Stimulated activated naive CD4-positive, alpha-beta T cell treated with Interleukin-2 at 50 U/mL for 16 hours (primary cell): ENCODE results near the gene PPP2R3A.

Experiments
- DNase-seq: peaks from one replicate; lab custom pipeline; 2025; lab: John Stamatoyannopoulos, UW

The PPP2R3A gene

DNA sequence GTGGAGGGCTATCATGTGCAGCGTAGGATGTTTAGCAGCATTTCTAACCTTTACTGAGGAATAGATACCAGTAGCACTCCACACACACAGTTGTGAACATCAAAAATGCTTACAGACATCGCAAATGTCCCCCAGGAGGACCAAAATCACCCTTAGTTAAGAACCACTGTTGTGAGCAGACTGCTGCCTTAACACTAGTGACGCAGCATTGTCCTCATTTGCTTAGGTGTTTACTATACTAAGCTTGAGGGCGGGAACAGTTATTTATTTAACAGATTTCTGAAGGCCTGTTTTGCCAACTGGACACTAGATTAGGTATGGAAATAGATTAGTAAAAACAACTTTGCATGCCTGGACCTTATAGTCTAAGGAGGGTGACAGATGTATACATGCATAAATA lies 2.3 kb downstream of the PPP2R3A start:
- no peak for DNase-seq

DNA sequence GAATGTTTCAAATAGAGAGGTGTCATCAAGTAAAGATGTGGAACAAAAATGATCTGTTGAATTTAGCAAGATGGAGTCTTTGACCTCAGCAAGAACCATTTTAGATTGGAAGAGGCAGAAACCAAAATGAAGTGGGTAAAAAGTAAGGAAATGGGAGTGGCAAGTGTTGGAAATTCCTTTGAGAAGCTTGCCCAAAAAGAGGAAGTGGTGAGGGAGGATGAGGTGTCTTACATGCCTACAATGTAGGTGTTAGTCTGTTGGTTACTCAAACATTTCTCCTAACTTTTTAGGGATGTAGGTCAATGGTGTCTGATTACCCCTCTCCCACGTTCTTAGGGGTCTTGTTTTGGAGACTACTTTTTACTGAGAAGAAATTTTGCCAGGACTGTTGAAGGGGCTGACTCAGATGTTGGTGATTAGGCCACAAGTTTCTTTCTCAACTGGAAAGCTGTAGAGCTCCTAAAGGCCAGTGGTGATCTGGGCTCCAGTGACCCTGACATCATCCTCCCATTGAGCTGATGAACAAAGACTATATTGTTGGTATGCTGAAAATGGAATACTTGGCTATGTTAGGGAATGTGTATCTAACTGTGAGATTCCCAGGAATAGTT lies 5.1 kb downstream of the PPP2R3A start:
- DNase-seq = no peak

DNA sequence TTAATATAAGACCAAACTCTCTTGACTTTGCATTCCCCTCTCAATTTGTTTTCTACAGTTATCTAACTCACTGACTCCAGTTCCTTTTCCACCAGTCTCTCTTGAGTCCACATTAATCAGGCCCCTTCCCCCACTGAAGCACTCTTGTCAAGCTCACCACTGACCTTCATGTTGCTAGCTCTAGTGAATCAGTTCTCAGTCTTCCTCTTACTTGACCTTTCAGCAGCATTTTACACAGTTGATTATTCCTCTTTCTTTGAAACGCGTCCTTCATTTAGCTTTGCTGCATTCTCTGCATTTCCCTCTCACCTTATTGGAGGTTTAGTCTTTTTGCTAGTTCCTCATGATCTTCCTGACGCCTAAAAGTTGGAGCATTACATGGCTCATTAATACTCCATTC lies 8.3 kb downstream of the PPP2R3A start:
- DNase-seq = no peak

DNA sequence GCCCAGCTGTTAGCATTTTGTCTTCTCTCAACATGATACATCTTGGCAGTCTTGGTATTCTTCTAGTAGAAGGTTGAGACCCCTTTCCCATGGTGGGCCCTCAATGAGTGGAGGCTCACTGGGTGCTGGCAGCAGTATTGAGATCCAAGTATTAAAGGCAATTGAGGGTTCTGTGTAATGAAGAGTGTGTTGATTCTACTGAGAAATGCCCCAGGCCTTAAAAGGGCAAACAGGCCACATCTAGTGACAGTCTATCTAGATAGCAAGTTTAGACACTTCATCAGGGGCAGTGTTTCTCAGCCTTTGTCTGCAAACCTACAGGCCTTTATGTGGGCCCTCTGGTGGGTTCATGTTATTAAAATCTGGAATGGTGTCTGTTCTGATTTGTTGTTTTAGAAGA lies 9.5 kb downstream of the PPP2R3A start:
- no peak for DNase-seq

DNA sequence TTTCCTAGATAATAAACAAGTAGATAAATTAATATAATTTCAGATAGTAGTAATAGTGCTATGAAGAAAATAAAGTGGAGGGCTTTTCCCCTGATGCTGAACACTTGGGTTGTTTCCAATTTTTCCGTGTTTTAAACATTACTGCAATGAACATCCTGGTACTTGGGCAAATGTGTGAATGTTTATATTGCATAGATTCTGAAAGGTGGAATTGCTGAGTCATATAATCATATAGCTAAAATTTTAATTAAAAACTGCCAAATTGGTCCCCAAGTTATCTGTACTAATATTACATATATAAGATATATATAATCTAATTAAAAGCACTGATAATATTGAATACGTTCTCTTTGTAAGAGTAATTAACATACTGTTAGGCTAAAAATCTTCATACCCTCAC lies 10.0 kb downstream of the PPP2R3A start:
- DNase-seq = no peak

DNA sequence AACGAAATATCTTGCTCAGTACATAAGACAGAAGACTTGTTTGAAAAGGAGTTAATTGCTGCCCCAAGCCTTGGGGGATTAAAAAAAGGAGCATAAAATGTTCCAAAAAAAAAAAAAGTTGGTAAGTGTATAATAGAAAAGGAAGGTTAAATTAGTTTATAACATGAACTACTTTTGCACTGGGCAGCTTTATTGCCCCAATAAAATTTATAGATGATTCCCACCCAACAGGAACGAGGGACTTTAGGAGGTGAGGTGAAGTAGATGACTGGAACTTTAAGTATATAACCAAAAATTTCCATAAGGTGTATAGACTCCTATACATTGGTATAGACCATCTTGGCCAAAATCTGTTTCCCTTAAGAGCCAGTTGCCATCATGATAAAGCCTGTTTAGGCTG lies 14.8 kb downstream of the PPP2R3A start:
- no peak for DNase-seq

DNA sequence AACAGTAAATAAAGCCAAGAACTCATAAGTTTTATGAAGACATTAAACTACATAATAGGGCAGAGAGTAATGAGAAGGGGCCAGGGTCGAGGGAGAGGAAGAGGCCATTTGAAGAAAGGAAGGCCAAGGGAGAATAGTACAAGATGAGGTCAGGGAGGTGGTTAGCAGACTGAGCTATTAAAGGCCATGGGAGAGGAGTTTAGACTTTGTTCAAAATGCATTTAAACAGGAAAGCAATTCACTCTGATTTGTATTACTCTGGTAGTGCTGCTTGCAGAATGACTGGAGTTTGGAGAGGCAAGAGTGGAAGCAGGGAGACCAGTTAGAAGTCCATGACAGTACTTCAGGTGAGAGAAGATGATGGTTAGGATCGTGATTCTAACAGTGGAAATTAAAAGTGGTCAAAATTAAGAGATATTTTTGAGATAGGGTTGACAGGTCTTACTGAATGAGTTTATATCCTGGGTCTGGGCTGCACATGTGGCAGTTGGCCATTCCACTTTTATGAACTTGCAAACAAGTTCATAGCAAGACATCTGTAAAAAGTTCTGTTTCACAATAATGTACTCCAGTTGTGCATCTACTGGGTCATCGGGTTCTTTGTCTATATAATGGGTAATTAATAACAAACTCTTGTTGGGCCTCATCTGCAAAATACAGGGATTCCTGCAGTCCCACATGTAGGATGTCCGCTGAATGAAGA lies 16.3 kb downstream of the PPP2R3A start:
- no peak for DNase-seq

DNA sequence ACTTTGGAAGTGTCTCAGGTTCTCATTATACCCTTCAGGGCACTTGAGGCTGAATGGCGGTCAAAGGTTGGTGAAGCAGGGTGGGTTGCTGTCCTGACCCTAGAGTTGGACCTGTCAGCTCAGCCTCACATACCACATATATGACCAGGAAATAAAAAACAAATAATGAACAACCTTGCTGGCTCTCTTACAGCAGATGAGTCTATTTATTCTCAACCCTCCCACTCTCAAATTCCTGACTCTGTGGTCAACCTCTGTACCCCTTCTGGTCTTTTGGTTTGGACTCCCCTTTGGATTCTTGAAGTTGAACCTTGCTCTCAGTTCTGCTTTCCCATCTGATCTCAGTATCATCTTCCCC lies 16.9 kb downstream of the PPP2R3A start:
- DNase-seq = no peak

DNA sequence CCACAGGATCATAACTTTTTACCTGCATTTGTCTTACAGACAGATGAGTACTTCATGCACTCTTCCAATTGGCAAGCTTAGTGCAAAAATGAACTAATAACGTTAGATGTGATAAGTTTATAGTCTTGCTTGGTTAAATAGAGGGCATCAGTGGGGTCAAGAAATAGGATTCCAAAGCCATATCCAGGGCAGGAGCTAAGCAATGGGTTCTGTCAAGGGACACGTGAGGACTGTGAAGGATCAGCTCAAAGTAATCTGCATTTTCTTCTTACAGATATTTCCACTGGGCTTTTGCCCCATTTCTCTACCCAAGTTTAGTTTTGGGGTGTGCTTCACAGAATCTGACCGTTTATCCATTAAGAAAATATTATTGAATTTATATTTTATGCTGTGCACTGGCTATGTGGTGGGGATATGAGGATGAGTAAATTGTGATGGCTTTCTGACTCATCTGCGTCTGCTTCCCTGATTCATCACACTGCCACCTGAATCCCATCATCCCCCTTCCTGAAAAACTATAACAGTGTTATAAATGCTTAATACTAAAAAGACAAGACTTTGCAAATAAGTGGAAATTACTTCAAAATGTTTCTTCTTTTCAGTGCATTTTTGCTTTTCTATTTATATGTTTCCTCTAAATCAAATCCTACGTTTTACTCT lies 17.5 kb downstream of the PPP2R3A start:
- DNase-seq = no peak

DNA sequence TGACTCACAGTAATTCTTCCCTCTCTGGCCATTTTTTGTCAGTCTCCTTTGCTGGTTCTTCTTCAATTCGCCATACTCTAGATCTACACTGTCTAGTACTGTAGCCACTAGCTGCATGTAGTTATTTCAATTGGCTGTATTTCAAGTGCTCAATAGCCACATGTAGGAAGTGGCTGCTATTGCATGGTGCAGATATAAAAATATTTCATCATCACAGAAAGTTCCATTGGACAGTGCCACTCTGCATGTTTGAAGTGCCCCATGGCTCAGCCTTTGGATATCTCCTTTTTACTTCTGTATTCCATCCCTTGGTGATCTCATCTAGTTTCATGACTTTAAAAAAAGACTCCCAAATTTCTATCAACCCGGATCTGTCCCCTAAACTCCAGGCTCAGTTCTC lies 22.1 kb downstream of the PPP2R3A start:
- no peak for DNase-seq

DNA sequence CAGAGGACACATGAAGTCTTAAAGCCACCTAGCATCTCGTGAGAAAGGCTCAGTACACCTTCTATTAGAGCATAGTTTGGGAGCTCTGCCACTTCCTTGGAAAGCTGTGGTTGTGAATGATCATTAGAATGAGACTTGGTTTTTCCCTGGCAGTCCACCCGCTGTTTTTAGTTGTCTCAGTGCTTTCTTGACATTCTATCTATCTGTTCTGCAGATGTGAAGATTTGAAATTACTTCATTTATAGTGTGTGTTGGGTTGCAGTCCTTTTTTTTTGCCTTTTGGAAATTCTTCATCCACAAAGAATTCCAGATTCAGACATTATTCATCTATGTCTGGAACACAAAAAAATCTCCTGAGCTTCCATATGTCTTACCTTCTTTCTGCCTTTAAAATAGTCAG lies 23.7 kb downstream of the PPP2R3A start:
- no peak for DNase-seq

DNA sequence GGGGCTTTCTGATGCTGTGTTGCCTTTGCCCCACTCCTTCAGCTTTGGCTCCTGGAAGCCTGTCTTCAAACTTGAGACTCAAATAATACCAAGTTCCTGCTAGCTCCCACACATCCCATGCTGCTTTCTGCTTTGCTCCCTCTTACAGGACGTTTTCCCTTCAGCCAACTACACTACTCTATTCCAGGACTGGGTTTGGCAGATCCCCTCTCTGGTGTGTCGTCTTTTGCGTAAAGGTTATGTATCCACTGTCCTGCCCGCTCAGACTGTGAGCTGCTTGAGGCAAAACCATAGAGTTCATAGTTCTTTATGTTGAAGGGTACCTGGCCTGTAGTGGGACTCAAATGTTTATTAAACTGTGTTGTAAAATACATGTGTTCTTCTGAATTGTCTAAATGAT lies 25.4 kb downstream of the PPP2R3A start:
- no peak for DNase-seq

DNA sequence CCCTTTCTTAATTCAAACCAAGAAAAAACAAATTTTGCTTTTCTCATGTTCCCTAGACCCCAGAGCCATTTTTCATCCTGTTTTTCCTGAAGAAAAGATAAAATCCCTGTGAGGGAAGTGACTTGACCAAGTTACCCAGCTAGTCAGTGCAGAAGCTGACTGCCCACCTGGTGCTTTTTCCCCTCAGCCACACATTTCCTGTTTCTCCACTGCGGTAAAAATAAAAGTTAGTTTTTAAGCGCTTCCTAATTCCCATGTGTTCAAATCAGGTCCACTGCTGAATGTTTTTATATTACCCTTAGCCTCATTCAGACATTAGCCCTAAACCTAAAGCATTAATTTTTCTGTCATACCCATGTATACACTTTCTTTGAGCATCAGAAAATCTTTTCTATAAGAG lies 26.1 kb downstream of the PPP2R3A start:
- DNase-seq = no peak

DNA sequence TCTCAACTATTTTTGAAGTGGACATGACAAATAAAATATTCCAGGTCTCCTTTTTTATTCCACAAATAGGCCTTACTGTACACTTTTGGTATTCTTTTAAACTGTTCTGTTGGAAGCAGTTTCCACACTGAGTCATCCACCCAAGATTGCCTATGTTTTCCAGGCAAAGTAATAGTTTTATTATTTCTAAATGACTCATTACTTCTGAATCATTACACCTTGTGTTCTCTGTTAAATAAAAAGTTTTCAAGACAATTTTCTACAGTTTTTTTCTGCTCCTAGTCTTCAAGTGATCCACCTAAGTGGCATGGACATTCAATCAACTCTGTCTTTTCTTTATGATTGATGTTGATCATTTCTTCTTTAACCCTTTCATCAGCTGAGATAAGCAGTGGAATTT lies 26.5 kb downstream of the PPP2R3A start:
- no peak for DNase-seq

DNA sequence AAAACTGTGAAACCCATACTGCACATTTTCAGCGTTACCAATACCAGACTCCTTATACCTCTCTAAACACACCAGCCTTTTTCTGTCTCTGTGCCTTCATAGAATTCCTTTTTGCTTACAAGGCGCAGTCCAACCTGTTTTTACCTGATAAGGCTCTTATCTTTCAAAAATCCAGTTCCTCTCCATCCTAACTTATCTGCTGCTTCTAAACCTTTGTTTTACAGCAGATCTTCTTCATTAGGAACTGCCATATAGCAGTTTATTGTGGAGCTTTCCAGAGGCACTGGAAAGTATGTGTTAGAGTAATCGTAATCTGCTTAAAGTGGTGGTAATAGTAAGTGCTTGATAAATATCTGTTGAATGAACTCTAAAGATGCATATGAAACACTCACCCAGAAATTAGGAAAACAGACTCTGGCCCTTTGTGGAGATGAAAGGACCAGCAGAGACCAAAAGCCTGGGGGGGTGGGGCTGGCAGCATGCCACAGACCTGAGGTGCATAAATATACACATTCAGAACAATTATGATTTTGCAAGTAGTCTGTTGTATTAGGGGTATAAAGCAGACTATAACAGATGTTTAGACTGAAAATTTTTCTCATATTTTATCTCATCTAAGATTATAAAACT lies 29.3 kb downstream of the PPP2R3A start:
- DNase-seq = no peak

DNA sequence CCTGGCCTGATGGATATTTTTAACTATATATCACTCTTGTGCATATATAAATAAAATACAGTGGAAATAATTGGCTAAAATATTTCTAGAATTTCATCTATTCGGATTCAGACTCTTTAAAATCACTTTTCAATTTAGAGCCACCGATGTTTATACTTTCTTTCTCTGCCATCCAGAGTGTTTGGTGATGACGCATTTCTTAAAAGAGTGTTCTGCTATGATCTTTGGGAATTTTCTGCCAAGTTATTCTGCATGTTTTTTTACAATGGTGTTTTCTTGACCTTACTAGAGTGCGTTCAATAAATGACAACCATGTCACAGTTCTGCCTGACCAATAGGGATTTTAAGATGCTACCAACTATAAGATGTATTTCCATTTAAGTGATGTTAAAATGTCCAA lies 30.2 kb downstream of the PPP2R3A start:
- no peak for DNase-seq

DNA sequence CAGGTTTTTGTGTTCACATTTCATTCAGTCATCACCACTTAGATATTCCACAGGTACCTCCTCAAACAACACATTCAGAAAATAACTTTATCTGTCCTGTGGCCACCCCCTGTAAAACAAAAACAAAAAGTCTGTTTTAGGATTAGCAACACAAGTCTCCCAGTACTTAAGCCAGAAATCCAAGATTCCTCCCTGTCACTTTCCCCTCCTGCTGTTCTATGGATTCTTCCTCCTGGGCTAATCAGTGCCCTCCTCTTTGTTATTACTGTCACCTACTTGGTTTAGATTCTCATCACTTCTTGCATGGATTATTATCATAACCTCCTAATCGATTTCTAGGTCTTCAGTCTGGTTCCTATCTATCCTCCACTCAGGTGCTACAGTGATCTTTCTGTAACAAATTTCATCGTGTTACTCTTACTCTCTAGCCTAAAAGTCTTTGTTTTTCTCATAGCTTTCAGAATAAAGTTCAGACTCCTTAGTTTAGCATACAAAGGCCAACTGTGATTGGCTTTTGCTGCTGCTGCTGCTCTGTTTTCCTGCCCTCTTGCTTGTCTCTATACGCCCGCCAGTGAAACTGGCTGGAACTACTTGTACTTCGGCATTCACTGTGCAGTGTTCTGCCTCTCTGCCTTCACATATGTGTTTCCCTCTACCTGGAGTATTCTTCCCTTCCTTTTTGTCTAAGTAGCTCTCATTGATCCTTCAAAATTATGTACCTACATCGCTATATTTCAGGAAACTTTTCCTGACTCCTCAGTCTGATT lies 32.2 kb downstream of the PPP2R3A start:
- DNase-seq = no peak

DNA sequence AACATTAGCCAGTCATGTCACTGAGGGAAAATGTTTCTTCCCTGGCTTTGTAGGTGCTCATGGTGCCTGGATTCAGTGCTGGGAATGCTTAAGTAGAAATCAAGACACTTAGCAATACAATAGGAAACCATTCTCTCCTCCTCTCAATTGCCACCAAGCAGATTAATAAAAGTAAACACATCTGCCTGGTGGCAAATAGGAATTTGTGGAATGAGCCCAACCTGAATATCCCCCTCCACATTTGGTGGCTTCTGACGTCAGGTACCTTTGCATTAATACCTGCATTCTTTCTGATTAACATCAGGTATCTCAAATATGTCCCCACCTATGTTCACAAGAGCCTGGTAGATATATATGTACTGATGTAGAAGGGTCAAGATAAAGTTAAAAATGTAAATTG lies 42.7 kb downstream of the PPP2R3A start:
- DNase-seq = no peak

DNA sequence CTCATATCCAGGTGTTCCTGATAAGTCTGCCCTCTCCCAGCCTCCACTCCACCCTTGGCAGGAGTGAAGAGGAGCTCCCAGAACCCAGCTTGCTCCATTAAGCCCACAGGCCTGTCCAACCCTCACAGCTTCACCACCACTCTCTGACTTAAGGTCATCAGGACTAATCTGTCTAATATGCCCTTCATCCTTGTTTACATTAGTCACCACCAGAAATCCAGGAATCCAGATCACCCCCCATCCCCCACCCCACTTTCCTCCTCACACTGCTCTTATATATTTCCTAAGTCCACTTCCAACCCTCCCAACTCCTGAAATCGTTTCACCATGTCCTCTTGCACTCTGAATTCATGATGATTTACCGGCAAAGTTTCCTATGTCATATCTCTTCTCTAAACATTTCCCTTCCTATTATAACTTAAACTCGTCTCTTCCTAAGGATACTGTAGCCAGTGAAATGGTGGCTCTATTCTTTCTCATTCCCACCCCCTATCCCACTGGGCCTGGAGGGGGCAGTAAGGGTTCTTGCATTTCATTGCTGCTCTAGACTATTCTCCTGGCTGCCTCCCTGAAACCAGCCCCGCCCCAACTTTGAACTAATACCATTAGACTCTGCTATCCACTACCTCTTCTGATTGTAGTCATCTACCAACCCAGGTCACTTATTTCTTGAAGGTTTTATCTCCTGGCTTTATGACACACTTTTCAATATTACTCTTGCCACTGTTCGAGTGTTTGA lies 43.4 kb downstream of the PPP2R3A start:
- no peak for DNase-seq

DNA sequence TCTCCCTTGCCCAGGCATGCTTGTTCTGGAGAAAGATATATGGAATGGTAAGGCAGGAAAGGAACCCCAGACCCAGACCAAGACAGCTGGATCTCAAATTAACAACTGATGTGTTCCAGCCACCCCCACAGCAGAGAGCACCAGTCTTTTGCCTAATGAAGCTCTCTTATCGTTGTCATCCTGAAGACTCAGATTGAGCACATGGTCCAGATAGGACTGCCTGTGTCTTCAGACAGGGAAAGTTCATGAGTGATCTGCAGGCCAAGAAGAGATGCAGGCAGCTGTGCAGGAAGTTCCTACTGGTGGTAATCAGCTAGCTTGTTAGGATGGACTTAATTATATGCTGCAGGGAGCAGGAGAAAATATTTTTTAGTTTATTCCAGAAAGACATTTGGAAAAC lies 53.3 kb downstream of the PPP2R3A start:
- no peak for DNase-seq

DNA sequence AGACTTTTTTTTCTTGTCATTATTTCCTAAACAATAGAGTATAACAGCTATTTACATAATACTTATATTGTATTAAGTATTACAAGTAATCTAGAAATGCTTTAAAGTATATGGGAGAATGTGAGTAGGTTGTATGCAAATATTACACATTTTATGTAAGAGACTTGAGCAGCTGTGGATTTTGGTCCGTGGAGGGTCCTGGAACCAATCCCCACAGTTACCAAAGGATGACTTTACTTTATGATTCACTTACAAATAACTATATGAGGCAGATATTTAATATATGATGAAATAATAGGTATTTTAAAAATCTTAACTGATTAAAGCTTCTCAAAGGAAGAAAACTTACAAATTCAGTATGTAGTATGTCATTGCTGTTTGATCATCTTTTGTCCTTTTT lies 56.3 kb downstream of the PPP2R3A start:
- no peak for DNase-seq
